OCI-LY1 (cell line): ENCODE data around the gene CDH6.

Source experiments
- CTCF ChIP-seq: fragments of 200-600 bp; sonication (generic), shearing (Covaris generic); IDR thresholded peaks from 2 replicates; pipeline ENCODE4 v1.5.1; 2017; ENCODE audit warnings: mild to moderate bottlenecking, antibody characterized with exemption, low read length, moderate library complexity, mixed read lengths
- EZH2 ChIP-seq: fragments of 200-600 bp; sonication (generic), shearing (Covaris generic); IDR thresholded peaks from 2 replicates; pipeline ENCODE4 v1.8.0; 2017; ENCODE audit warnings: borderline replicate concordance, mixed run types, mild to moderate bottlenecking, antibody characterized with exemption, low read length, moderate library complexity, mixed read lengths

- TF ChIP-seq CTCF (no peak), EZH2 (no peak)
Observed at GRCh38 chr5:31273161-31273560, 79.7 kb downstream of the CDH6 start.
